Keratinocyte (primary cell): Measurements from ENCODE around the gene SPECC1.

Experiments used
- CTCF ChIP-seq, 3 experiments: IDR thresholded peaks in 1 of 3; conservative IDR thresholded peaks in 1 of 3; optimal IDR thresholded peaks in 1 of 3; 2 replicates in 2 of 3; 3 replicates in 1 of 3; pipeline versions ENCODE3 to v1.5.1; 2011; ENCODE audit warnings: low read length in 3 of 3, mild to moderate bottlenecking in 3 of 3, moderate library complexity in 2 of 3, control low read depth in 1 of 3, inconsistent platforms in 1 of 3; ENCODE audit not compliant: insufficient read depth in 2 of 3; ENCODE audit errors: extremely low read depth in 1 of 3
- EZH2 ChIP-seq: IDR thresholded peaks from one replicate; pipeline ENCODE4 v1.6.1; 2012; ENCODE audit warnings: inconsistent platforms, mild to moderate bottlenecking, low read length, moderate library complexity

GRCh38 chr17:20191056-20191455 is 181.9 kb downstream of the SPECC1 start:
- no peak for TF ChIP-seq CTCF (optimal IDR thresholded peaks at IDR 0.05 in 1 of 3, IDR thresholded peaks at IDR 0.05 in 1 of 3, conservative IDR thresholded peaks at IDR 0.05 in 1 of 3; ENCODE audit: extremely low read depth in 1 of 3, insufficient read depth in 2 of 3, low read length in 3 of 3)
- no peak for TF ChIP-seq EZH2
